GM23338 (cell line): ENCODE results near the gene APP. TPM values are rescaled to one million over a fixed set of nuclear protein-coding genes. Genes with fewer than 3 reads are reported as not detected.
A peak's percentile ranks its signal among the peaks of the same experiment; 100 is the strongest.

Experiments used
- ATAC-seq: fragments of 200-7000 bp; cut with Tn5 transposase; 3 replicates; pipeline ENCODE4 v1.9.1; 2020
- DNase-seq: peaks from one replicate; pipeline ENCODE4 v3.0.0-alpha.2; 2015; ENCODE audit warnings: low spot score
- H2AFZ ChIP-seq: fragments of 200-600 bp; sonication (generic); 2 replicates; pipeline ENCODE4 v1.8.0; 2016; ENCODE audit warnings: antibody characterized with exemption, mild to moderate bottlenecking, moderate library complexity
- H3F3A ChIP-seq: fragments of 200-600 bp; sonication (generic); replicated peaks from 2 replicates; pipeline ENCODE4 v1.8.0; 2017; ENCODE audit warnings: antibody characterized with exemption, mixed run types, low read depth
- H3K27ac ChIP-seq: fragments of 200-600 bp; sonication (generic); 2 replicates; pipeline ENCODE4 v1.6.1; 2016; ENCODE audit warnings: low read depth
- H3K27me3 ChIP-seq: fragments of 200-600 bp; sonication (generic); 2 replicates; pipeline ENCODE4 v1.8.0; 2016; ENCODE audit warnings: mild to moderate bottlenecking, mixed run types, moderate library complexity; ENCODE audit not compliant: insufficient read depth
- H3K36me3 ChIP-seq: fragments of 200-600 bp; sonication (generic); 2 replicates; pipeline ENCODE4 v1.8.0; 2016; ENCODE audit warnings: mild to moderate bottlenecking; ENCODE audit not compliant: insufficient read depth
- H3K4me1 ChIP-seq: fragments of 200-600 bp; sonication (generic); 2 replicates; pipeline ENCODE4 v1.8.0; 2016; ENCODE audit warnings: mild to moderate bottlenecking, moderate library complexity; ENCODE audit not compliant: insufficient read depth
- H3K4me2 ChIP-seq: fragments of 200-600 bp; sonication (generic); 2 replicates; pipeline ENCODE4 v1.7.1; 2017; ENCODE audit warnings: mixed run types
- H3K4me3 ChIP-seq: fragments of 200-600 bp; sonication (generic); 2 replicates; pipeline ENCODE4 v1.6.1; 2016; ENCODE audit warnings: mixed run types
- H3K79me2 ChIP-seq: fragments of 200-600 bp; sonication (generic); replicated peaks from 2 replicates; pipeline ENCODE4 v1.8.0; 2017; ENCODE audit warnings: mild to moderate bottlenecking; ENCODE audit not compliant: insufficient read depth
- H3K9me2 ChIP-seq: fragments of 200-600 bp; sonication (generic); 2 replicates; pipeline ENCODE4 v1.8.0; 2017; ENCODE audit not compliant: insufficient read depth
- H4K20me1 ChIP-seq: fragments of 200-600 bp; sonication (generic); replicated peaks from 2 replicates; pipeline ENCODE4 v1.8.0; 2017; ENCODE audit warnings: mild to moderate bottlenecking; ENCODE audit not compliant: insufficient read depth
- H3K27ac Mint-ChIP-seq: 2 replicates; pipeline ENCODE4 v1.8.0; 2020; ENCODE audit warnings: inconsistent platforms, mild to moderate bottlenecking, moderate library complexity, mixed read lengths
- H3K27me3 Mint-ChIP-seq: 3 replicates; pipeline ENCODE4 v1.8.0; 2022; ENCODE audit warnings: low read depth, mild to moderate bottlenecking, moderate library complexity, mixed read lengths, inconsistent platforms; ENCODE audit not compliant: insufficient read depth, poor library complexity
- H3K36me3 Mint-ChIP-seq: 3 replicates; pipeline ENCODE4 v1.8.0; 2021; ENCODE audit warnings: low read depth, mild to moderate bottlenecking, inconsistent platforms, moderate library complexity, mixed read lengths
- H3K4me1 Mint-ChIP-seq: 3 replicates; pipeline ENCODE4 v1.8.0; 2020; ENCODE audit warnings: mild to moderate bottlenecking, inconsistent platforms, mixed read lengths
- H3K4me3 Mint-ChIP-seq: 3 replicates; pipeline ENCODE4 v1.8.0; 2021; ENCODE audit warnings: moderate library complexity, mild to moderate bottlenecking, inconsistent platforms, mixed read lengths
- H3K9me3 Mint-ChIP-seq: 3 replicates; pipeline ENCODE4 v1.8.0; 2020; ENCODE audit warnings: moderate library complexity, mild to moderate bottlenecking, inconsistent platforms, mixed read lengths
- CREB1 ChIP-seq: fragments of 250-450 bp; sonication (Bioruptor Pico); IDR thresholded peaks from 2 replicates; pipeline ENCODE4 v1.5.0; 2020; ENCODE audit warnings: low read depth, mild to moderate bottlenecking, moderate library complexity
- CTCF ChIP-seq, 2 experiments: fragments of 200-600 bp in 1 of 2; sonication (generic) in 1 of 2; conservative IDR thresholded peaks; 2 replicates each; pipeline versions ENCODE4 v1.5.1 to v1.6.1; 2016 to 2017; ENCODE audit warnings: antibody characterized with exemption in 2 of 2, low read depth in 2 of 2, mild to moderate bottlenecking in 2 of 2, moderate library complexity in 1 of 2
- ETS1 ChIP-seq: IDR thresholded peaks from 2 replicates; pipeline ENCODE4 v1.6.1; 2016; ENCODE audit warnings: antibody characterized with exemption
- EZH2 ChIP-seq: fragments of 200-600 bp; sonication (generic); IDR thresholded peaks from one replicate; pipeline ENCODE4 v1.8.0; 2017; ENCODE audit warnings: antibody characterized with exemption, mild to moderate bottlenecking, low read depth; ENCODE audit not compliant: unreplicated experiment
- NANOG ChIP-seq: IDR thresholded peaks from 2 replicates; pipeline ENCODE4 v1.6.1; 2016; ENCODE audit warnings: antibody characterized with exemption, borderline replicate concordance
- POLR2AphosphoS5 ChIP-seq: IDR thresholded peaks from 2 replicates; pipeline ENCODE4 v1.6.1; 2016; ENCODE audit warnings: antibody characterized with exemption, low read depth
- REST ChIP-seq: IDR thresholded peaks from one replicate; pipeline ENCODE4 v1.6.1; 2018; ENCODE audit warnings: antibody characterized with exemption; ENCODE audit not compliant: unreplicated experiment
- STAT1 ChIP-seq: IDR thresholded peaks from one replicate; pipeline ENCODE4 v1.6.1; 2016; ENCODE audit warnings: antibody characterized with exemption; ENCODE audit not compliant: unreplicated experiment
- ZNF331 ChIP-seq: fragments of 250-450 bp; sonication (Bioruptor Pico); IDR thresholded peaks from 2 replicates; pipeline ENCODE4 v1.5.0; 2020; ENCODE audit warnings: low read depth, mild to moderate bottlenecking, moderate library complexity
- ZNF462 ChIP-seq: fragments of 250-450 bp; sonication (Bioruptor Pico); IDR thresholded peaks from 2 replicates; pipeline ENCODE4 v1.5.0; 2020; ENCODE audit warnings: mild to moderate bottlenecking, moderate library complexity
- polyA plus RNA-seq: library from polyadenylated mRNA; unstranded; fragments of >200 nt; fragmentation: Nextera tagmentation; extraction: Ambion mirVana; gene quantifications from 2 replicates; pipeline ENCODE4 v1.2.1, GENCODE V29; 2016
- total RNA-seq: library from RNA; depleted of rRNA; stranded (reverse); fragments of >200 nt; shearing (Covaris generic); gene quantifications from 2 replicates; pipeline ENCODE4 v1.2.3, GENCODE V29; 2014

The APP gene
- total and polyA plus RNA-seq, 2 experiments from 2014 or later: 69.4 to 444 TPM

- no peak for TF ChIP-seq CTCF (conservative IDR thresholded peaks at IDR 0.05; ENCODE audit: low read depth in 2 of 2)
Measured at GRCh38 chr21:25988738-25989137, 181.8 kb downstream of the APP start (continued).

- no peaks in the 10 kb centered on the region for H3K27me3 ChIP-seq
- Mint-ChIP-seq H3K27me3 (peaks cover 2% of the 10 kb centered on the region), H3K9me3 (no peaks in the 10 kb centered on the region), H3K4me1 (peaks cover 52% of the 10 kb centered on the region), H3K36me3 (peaks cover 39% of the 10 kb centered on the region), H3K27ac (peak overlapping the region; percentile 69), H3K4me3 (no peak overlapping the region)
- H3K36me3 ChIP-seq: no peaks in the 10 kb centered on the region
- no peaks in the 10 kb centered on the region for H3F3A ChIP-seq
- ATAC-seq (no peak), DNase-seq (no peak)
- H3K4me1 ChIP-seq: peaks cover 44% of the 10 kb centered on the region
- H3K4me2 ChIP-seq: no peak overlapping the region
- peak overlapping the region; percentile 57 for H3K27ac ChIP-seq
- no peak overlapping the region for H3K4me3 ChIP-seq
- no peak overlapping the region for H2AFZ ChIP-seq
- H3K79me2 ChIP-seq: peaks cover 13% of the 10 kb centered on the region
- no peaks in the 10 kb centered on the region for H4K20me1 ChIP-seq
- H3K9me2 ChIP-seq: no peaks in the 10 kb centered on the region
- TF ChIP-seq EZH2 (no peak), STAT1 (no peak), CTCF (conservative IDR thresholded peaks at IDR 0.05; ENCODE audit: low read depth in 2 of 2) (no peak), POLR2AphosphoS5 (no peak), ZNF331 (CRISPR knock-in tag) (no peak), ETS1 (no peak), ZNF462 (CRISPR knock-in tag) (no peak), NANOG (no peak), REST (no peak), CREB1 (no peak)
Measured at GRCh38 chr21:25987531-25987930, 183.0 kb downstream of the APP start.
